NB4 (cell line): ENCODE results near the gene ALG1L2.
"Not testable (repeated sequence)": the region's sequence is repeated elsewhere in the genome, so short reads cannot be mapped to it uniquely, and the experiment has no call there.

Experiments
- CTCF ChIP-seq: IDR thresholded peaks from one replicate; pipeline ENCODE4 v1.5.1; 2012; ENCODE audit warnings: low read depth, low read length
- MAX ChIP-seq: IDR thresholded peaks from 2 replicates; pipeline ENCODE4 v1.6.1; 2011; ENCODE audit warnings: low read depth, low read length
- MYC ChIP-seq: IDR thresholded peaks from 2 replicates; pipeline ENCODE4 v1.6.1; 2011; ENCODE audit warnings: low read depth, low read length
- POLR2A ChIP-seq: IDR thresholded peaks from 2 replicates; pipeline ENCODE4 v1.6.1; 2011; ENCODE audit warnings: mild to moderate bottlenecking; ENCODE audit not compliant: insufficient read length; ENCODE audit errors: extremely low read depth

- TF ChIP-seq POLR2A, MYC, CTCF, MAX: not testable (repeated sequence)
These were observed 23.4 kb upstream of the ALG1L2 start for GRCh38 chr3:130058267-130058657.
